NCI-H345 (cell line): Measurements from ENCODE around the gene FAU.

ENCODE experiments used
- DNase-seq: peaks from one replicate; lab custom pipeline; 2025; lab: John Stamatoyannopoulos, UW

Gene FAU

DNA sequence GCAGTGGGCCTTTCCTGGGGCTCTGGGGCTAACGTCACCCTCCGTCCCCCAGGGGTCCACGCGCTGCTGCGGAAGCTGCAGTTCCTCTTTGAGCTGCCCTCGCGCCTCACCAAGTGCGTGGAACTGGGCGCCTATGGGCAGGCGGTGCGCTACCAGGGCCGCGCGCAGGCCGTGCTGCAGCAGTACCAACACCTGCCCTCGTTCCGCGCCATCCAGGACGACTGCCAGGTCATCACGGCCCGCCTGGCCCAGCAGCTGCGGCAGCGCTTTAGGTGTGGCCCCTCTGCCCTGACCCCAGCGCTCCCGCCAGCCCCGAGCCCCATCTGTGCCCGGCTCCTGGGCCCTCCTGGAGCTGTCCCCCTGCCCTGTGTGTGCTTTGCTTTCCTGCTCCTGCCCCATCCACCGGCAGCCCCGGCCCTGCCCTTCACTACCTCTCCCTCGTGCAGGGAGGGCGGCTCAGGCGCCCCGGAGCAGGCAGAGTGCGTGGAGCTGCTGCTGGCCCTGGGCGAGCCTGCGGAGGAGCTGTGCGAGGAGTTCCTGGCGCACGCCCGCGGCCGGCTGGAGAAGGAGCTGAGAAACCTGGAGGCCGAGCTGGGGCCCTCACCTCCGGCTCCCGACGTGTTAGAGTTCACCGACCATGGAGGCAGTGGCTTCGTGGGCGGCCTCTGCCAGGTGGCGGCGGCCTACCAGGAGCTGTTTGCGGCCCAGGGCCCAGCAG lies 14.0 kb downstream of the FAU start:
- no peak for DNase-seq

DNA sequence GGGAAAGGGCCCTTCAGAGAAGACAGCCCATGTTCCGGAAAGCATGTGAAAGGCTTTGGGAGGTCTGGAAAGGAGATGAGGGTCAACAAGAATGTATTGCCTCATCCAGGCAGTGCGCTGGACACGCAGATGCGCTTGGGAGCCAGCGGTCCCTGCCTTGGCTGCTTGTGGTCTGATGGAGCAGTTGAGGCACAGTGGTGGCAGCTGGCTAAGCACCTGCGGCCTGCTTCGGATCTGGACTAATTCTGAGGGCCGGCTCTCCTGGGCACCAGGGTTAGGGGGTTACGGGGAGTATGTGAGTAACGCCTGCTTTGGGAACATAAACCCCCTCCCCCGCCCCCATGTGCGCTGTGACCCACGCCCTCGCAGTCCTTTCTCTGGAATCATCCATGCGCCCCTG lies 14.9 kb downstream of the FAU start:
- DNase-seq, result no peak

DNA sequence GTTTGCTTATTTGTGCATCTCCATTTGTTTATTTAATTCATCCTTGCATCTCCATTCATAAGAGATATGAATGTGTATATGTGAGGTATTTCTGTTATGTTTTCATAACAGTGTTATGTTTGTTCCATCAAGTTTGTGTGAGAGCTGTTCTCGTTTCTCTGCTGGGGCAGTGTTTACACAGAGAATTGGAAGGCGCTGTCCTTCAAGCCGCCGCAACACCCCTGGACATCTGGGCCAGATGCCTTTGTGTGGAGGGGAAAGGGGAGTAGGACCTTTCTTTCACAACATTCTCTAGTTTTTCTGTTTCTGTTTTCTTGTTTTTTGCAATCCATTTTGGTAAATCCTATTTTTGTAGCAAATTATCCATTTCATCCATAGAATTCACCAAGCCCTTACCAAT lies 17.3 kb downstream of the FAU start:
- no peak for DNase-seq

DNA sequence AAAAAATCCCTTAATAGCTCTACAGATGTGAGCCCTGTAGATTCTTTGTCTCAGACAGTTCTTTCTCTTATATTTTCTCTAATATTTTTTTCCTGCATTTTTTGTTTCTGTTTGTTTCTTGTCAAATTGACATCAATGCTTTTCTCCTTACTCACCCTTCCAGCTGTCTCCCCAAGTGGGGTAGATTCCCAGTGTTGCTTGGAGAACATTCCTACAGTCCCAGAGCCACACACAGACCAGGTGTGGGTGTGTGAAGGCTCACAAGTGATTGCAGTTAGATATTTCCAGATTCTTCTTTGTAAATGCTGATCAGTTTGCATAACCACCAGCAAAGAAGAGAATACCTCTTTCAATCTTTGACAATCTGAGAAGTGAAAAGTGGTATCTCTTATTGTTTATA lies 18.5 kb downstream of the FAU start:
- no peak for DNase-seq

DNA sequence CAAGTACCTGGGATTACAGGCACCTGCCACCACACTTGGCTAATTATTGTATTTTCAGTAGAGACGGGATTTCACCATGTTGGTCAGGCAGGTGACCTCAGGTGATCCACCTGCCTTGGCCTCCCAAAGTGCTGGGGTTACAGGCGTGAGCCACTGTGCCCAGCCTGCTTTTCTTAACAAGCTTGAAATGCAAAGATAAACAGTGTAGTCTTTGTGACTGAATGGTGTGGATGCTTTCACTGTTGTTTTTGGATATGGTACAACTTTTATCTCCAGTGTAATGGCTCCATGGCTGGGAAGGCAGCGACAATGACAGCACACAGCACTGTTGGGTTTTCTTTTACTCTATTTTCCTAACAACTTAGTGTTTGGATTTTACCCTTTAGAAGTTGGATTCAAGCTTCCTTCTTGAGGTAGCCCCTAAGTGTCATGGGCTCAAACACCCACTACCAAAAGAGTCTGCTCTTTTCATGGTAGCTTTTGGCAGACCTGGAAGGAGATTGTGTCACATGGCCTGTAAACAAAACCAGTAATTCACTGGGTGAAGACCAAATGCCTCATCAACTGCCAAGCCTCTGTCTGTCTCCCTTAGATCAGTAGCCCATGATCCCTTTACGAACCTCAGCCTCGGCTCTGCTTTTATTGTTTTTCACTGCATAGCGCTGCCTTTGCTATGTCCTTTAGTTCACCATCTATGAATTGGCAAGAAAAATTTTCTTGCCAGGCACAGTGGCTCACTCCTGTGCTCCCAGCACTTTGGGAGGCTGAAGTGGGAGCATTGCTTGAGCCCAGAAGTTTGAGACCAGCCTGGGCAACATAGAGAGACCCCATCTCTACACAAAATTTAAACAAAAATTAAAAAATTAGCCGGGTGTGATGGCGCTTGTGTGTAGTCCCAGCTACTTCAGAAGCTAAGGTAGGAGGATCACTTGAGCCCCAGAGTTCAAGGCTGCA lies 19.5 kb downstream of the FAU start:
- no peak for DNase-seq

DNA sequence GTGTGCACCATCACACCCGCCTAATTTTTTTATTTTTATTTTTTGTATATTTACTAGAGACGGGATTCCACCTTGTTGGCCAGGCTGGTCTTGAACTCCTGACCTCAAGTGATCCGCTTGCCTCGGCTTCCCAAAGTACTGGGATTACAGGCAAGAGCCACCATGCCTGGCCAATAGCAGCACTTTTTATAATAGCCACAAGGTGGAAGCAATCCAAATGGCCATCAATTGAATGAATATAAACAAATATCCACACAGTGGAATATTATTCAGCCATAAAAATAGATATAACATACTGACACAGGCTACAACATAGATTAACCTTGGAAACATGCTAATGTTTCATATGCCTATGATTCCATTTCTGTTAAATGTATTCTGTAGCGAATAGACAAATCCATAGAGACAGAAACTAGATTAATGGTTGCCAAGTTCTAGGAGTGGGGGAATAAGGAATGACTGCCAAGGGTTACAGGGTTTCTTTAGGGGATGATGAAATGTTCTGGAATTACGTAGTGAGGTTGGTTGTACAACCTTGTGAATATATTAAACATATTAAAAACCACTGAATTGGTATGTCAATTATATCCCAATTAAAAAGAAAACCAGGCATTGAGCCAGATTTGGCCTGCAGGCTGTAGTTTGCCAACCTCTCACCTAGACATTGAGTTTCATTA lies 21.1 kb downstream of the FAU start:
- no peak for DNase-seq

DNA sequence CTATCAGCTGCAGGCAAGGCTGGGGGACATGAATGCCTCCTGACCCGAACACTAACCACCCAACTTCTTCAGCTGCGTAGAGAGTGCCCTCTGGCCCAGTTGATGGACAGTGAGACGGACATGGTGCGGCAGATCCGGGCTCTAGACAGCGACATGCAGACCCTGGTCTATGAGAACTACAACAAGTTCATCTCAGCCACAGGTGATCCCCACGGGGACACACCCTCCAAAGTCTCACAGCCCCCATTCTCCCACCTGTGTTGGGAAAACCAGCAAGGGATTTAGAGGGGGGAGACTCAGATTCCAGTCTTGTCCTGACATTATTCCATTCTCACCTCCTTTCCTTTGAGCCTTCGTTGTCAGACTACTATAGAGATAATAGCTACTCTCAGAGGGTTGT lies 25.0 kb downstream of the FAU start:
- DNase-seq, result no peak

DNA sequence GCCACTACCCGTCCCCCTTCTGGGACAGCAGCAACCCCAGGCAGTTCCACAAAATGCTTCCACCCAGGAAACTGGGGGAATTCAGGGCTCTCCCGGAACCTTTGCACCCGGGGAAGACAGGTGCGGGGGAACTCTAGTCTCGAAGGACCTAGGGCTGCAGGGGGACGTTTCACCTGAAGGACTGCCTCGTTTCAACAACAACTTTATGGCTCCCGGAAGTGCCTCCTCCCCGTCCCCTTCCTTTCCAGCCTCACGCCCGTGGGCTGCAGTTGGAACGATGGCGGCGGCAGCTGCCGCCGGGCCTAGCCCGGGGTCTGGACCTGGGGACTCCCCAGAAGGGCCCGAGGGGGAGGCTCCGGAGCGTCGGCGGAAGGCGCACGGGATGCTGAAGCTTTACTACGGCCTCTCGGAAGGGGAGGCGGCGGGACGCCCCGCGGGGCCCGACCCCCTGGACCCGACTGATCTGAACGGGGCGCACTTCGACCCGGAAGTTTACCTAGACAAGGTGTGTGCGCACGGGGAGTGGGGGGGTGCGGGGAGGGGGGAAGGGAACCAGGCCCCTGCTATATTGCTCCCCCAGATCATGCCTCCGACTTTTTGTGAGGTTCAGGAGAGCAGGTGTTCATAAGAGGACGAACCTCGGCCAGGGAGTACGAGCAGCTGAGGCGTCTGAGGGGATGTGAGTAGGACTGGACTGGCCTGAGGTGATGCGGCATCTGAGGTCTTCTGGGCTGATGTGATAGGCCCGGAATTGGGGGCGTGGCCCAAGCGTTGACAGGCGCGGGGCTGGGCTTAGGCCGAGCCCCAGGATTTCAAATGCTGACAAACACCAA lies 25.7 kb downstream of the FAU start, which contains the start of gene VPS51:
VPS51 (plus strand) TSS at position 241 of the 833 bp plus-strand sequence; CDS start at position 278, 37 bp downstream.
- peak; percentile 92 for DNase-seq

DNA sequence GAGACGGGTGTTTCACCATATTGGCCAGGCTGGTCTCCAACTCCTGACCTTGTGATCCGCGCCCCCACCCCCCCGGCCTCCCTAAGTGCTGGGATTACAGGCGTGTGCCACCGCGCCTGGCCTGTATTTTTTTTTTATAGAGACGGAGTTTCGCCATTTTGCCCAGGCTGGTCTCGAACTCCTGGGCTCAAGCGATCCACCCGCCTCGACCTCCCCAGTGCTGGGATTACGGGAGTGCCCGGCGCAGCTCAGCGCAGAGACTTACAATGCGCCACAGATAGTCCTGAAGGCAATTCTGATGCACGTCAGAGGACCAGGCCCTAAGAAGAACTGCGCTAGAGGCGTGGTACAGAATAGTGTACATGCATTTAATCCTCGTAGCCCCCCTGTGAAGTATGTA lies 26.5 kb downstream of the FAU start:
- no peak for DNase-seq

DNA sequence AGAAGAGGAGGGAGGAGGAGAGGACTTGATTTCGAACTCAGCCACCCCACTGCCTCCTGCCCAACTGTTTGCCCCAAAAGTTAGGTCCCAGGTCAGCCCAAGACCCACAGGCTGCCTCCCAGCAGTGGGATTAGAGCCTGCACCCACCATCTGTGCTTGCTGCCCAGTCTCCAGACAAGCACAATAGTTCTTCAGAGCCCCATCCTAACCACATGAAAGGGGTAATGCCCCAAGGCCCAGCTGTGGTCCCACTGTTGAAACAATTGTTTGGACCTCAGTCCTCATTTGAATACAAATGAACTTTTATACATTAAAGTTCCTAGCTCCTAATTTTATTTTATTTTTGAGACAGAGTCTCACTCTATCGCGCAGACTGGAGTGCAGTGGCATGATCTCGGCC lies 31.3 kb downstream of the FAU start:
- no peak for DNase-seq

DNA sequence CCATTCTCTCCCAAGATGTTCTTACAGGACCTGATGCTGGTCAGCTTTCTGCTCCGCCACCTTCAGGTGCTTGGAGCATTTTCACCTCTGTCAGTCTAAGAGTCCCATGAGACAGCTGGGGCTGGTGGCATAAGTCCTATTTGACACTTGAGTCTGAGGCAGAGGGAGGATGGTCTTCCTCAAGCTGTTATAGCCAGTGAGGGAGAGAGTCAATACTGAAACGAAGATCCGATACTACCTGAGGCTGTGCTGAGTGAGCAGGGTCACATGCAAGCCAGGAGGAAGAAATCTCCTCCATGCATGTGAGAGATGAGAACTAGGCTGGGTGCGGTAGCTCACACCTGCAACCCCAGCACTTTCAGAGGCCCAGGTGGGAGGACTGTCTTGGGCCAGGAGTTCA lies 32.3 kb downstream of the FAU start:
- no peak for DNase-seq

DNA sequence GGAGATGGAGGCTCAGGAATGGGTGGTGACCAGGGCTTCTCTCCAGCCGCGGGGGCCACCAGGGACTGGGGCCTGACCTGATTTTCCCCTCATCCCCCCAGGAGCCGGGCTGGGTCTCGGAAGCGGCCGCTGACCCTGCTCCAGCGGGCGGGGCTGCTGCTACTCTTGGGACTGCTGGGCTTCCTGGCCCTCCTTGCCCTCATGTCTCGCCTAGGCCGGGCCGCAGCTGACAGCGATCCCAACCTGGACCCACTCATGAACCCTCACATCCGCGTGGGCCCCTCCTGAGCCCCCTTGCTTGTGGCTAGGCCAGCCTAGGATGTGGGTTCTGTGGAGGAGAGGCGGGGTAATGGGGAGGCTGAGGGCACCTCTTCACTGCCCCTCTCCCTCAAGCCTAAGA lies 34.1 kb downstream of the FAU start:
- no peak for DNase-seq

DNA sequence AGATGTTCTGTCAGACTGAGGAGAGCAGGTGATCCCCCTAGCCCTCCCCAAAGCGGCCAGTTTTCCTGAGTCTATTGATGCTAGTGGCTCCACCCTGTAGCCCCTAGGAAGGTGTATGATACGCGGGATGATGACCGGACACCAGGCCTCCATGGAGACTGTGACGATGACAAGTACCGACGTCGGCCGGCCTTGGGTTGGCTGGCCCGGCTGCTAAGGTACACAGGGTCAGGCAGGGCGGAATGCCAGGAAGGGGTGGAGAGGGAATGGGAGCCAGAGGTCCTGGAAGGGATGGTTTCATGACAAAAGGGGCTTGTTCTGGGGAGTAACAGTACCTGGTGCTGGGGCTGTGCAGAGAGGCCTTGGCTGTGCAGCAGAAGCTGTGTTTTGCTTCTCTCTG lies 34.7 kb downstream of the FAU start:
- DNase-seq, result no peak

DNA sequence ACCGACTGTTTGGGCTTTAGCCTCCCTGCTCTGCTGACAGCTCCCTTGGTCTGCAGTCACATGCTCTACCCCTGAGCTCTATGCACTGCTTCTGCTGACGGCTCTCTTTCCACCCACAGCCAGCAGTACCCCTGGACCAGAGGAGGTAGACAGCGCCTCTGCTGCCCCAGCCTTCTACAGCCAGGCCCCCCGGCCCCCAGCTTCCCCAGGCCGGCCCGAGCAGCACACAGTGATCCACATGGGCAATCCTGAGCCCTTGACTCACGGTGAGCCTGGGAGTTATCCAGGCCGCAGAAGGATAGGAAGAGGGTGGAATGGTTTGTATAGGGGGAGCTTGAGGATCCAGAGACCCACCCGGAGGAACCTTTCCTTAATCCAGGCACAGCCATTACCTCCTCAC lies 35.1 kb downstream of the FAU start:
- no peak for DNase-seq

DNA sequence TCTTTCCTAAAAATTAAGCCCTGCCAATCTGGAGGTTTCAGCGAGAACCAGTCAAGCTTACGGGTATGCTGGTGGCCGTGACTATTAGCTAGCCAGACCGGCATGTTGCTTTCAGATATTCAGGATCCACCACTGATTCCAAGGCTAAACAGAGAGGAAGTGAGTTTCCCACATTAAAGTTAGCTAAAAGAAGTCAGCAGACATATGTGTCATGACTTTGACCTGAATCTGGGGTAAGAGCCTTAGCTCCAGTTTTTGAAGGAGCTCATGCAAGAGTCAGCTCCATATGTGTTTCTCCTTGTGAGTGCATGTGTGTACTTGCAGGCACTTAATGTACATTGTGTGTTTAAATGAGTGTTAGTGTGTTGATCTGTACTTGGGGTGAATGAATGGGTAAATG lies 36.5 kb downstream of the FAU start:
- DNase-seq, result no peak

DNA sequence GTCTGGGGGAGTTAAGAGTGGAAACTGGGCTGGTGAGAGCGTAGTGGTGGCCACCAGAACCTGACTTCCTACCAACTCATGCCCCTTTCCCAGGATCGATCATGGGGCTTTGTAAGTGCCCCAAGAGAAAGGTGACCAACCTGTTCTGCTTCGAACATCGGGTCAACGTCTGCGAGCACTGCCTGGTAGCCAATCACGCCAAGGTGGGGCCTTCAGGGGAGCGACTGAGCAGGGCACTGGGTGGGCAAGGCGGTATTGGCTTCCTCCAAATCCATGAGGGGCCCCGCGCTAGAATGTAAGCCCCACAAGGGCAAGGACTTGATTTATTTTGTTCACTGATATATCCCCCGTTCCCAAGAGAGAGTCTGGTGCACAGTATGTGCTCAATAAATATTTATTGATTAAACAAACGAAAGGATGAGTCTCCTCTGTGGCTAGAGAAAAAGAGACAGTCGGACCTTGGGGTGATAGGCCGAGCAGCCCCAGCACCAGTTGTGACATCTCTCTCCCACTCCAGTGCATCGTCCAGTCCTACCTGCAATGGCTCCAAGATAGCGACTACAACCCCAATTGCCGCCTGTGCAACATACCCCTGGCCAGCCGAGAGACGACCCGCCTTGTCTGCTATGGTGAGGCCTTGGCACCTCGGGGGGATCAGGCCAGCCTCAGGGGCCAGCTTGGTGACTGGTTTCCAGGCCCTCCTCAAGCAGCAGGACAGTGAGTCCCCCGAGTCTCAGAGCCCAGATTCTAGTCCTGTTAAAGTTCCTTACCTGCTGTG lies 37.1 kb downstream of the FAU start:
- no peak for DNase-seq

DNA sequence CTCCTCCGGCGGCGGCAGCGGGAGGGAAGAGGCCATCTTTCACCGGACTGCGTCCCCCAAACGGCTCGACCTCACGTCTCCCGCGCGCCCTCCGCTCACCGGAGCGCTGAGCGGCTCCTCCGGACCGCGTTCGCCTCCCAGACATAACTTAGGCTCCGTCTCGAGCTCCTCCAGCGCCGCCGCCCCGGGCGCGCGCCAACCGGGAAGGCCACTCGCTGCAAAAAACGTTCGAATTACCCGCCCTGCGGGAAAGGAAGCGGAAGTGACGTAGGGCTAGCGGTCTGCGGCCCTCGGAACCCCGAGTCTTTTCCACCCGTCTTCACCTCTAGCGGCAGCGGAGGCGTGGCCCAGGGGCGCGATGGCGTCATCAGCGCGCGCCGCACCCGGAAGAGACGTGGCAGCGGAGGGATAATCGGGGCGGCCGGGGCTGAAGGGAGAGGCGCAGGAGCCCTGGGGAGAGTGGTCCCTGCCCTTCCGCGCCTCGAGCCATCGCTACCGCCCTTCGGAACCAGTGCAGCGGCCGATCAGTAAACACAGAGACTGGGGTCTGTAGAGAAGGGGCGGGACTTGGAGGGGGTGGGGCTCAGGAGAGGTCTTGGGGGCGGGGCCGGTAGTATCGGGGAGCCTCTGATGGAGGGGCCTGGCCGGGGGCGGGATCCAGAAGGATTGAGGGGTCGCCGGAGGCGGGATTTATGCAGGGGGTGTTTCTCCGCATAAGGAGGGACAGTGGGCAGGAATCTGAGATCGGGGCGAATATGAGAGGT lies 37.9 kb downstream of the FAU start, which contains the start of the genes CDCA5 and ZFPL1:
CDCA5 (minus strand) TSS at position 207 of the 764 bp plus-strand sequence; CDS start at position 145, 62 bp downstream.
ZFPL1 (plus strand) TSS at position 389 of the 764 bp plus-strand sequence. CDS start 477 bp downstream, outside the sequence.
- peak; percentile 96 for DNase-seq

DNA sequence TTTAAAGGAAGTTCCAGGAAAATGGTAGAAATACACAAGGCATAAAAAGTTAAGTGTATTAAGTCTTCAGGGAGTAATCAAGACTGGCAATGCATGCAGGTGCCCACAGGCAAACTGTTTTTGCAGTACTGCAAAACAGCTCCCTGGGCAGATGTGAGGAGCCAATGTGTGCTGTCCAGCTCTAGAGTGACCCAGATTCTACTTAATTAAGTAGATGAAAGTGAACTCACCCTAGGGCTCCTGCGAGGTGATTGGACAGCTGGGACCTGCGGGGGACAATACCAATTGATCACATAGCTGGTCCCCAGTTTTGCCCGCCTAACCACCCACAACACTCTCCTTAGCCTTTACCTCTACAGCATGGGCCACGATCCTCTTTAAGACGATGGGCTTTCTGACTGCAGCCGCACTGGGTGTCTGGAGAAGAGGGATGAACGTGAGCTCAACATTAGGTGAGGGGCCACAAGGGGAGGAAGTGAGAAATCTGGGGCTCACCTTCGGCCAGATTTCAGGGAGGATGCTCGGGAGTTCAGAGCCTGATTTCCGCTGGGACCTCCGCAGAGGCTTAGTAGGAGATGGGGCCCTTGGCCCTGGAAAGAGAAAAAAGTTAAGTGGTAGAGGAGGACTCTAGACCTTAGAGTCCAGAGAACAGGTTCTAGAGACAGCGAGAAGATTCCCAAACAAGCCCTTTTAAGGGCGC lies 38.6 kb downstream of the FAU start:
- DNase-seq, result no peak

DNA sequence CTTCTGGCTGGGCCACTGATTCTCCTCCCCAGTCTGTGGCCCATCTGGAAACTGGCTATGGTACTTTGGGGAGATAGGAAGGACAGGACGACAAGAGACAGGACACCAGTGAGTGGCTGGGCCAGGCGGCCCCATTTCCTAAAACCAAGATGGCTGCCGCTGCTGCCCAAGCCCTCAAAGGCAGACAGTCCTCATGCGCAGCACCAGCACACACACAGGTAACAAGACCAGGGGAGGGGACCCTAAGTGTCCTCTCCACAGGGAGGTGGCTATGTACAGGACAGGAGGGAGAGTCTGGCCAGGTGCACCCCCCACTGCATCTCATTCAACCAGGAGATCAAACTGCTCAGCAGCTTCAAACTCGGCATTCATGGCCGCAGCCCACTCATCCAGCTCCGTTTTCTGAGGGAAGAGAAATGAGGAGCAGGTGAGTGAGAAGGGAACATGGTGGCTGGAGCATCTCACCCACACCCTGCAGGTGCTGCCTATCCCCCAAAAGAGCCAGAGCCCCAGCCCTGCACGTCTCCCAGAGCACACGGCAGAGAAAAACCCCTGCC lies 43.1 kb downstream of the FAU start:
- no peak for DNase-seq
